ENCODE data around the gene CRAMP1.

DNA sequence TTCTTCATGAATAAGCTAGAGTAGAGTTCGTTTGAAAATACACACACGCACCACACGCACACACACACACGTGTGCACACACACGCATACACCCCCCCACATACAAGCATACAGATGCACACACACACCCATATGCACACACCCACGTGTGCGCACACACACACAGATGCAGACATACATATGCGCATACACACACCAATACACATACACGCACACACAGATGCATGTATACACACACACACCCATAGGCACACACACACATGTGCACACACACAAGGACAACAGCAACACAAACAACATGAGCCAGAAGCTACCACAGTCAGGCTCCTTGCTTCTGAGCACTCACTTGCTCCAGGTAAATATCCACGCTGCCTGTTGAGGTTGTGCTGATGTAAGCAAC is 5.4 kb upstream of the CRAMP1 start:
- TF ChIP-seq, protein P1, sequence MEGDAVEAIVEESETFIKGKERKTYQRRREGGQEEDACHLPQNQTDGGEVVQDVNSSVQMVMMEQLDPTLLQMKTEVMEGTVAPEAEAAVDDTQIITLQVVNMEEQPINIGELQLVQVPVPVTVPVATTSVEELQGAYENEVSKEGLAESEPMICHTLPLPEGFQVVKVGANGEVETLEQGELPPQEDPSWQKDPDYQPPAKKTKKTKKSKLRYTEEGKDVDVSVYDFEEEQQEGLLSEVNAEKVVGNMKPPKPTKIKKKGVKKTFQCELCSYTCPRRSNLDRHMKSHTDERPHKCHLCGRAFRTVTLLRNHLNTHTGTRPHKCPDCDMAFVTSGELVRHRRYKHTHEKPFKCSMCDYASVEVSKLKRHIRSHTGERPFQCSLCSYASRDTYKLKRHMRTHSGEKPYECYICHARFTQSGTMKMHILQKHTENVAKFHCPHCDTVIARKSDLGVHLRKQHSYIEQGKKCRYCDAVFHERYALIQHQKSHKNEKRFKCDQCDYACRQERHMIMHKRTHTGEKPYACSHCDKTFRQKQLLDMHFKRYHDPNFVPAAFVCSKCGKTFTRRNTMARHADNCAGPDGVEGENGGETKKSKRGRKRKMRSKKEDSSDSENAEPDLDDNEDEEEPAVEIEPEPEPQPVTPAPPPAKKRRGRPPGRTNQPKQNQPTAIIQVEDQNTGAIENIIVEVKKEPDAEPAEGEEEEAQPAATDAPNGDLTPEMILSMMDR (IDR thresholded peaks at IDR 0.05 in 2 of 3, conservative IDR thresholded peaks at IDR 0.05 in 1 of 3; ENCODE audit: borderline replicate concordance in 1 of 3, insufficient read depth in 1 of 3, low read depth in 2 of 3, low read length in 2 of 3) = no peak
- TF ChIP-seq YY1 (IDR thresholded peaks at IDR 0.05; ENCODE audit: extremely low read depth, insufficient replicate concordance, low read depth, low read length) = no peak
- no peak for TF ChIP-seq POLR2A (IDR thresholded peaks at IDR 0.05; ENCODE audit: borderline replicate concordance, extremely low read depth, insufficient read depth, insufficient read length)
- no peak for TF ChIP-seq CEBPB (IDR thresholded peaks at IDR 0.05; ENCODE audit: low read depth)
